HUES48 (cell line): Measurements from ENCODE around the gene TLK2.

ENCODE experiments used
- H3K27ac ChIP-seq: one replicate; pipeline ENCODE4 v1.7.0; 2013; ENCODE audit warnings: low read depth, low read length, inconsistent platforms
- H3K27me3 ChIP-seq: 2 replicates; pipeline ENCODE4 v1.6.1; 2013; ENCODE audit warnings: mild to moderate bottlenecking, low read length; ENCODE audit not compliant: control insufficient read depth, insufficient read depth
- H3K36me3 ChIP-seq: 2 replicates; pipeline ENCODE4 v1.6.1; 2013; ENCODE audit warnings: low read length; ENCODE audit not compliant: control insufficient read depth, insufficient read depth
- H3K4me1 ChIP-seq: 2 replicates; pipeline ENCODE4 v1.6.1; 2013; ENCODE audit warnings: mild to moderate bottlenecking, low read length; ENCODE audit not compliant: control insufficient read depth, insufficient read depth
- H3K4me3 ChIP-seq: 2 replicates; pipeline ENCODE4 v1.5.1; 2013; ENCODE audit warnings: mild to moderate bottlenecking, low read depth, low read length
- H3K9ac ChIP-seq: 2 replicates; pipeline ENCODE4 v1.6.1; 2013; ENCODE audit warnings: mild to moderate bottlenecking, low read depth, low read length, moderate library complexity
- H3K9me3 ChIP-seq: 2 replicates; pipeline ENCODE4 v1.6.1; 2013; ENCODE audit warnings: low read length; ENCODE audit not compliant: control insufficient read depth, insufficient read depth

Gene TLK2

DNA sequence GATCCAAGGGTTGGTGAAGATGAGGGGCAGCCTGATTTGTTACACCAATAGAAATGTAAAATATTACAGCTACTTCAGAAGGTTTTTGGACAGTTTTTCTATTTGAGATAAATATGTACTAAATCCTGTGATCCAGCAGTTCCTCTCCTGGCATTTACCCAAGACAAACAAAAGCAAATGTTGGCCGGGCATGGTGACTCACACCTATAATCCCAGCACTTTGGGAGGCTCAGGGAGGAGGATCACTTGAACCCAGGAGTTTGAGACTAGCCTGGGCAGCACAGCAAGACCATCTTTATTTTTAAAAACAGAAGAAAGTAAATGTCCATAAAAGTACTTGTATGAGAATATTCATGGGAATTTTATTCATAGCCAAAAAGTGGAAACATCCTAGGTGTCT is 84.0 kb downstream of the TLK2 start:
- Histone ChIP-seq H3K9ac (no peak overlapping the region), H3K27me3 (no peaks in the 10 kb centered on the region), H3K27ac (no peak overlapping the region), H3K9me3 (no peaks in the 10 kb centered on the region), H3K4me3 (no peak overlapping the region), H3K36me3 (peaks cover 59% of the 10 kb centered on the region), H3K4me1 (no peaks in the 10 kb centered on the region)

DNA sequence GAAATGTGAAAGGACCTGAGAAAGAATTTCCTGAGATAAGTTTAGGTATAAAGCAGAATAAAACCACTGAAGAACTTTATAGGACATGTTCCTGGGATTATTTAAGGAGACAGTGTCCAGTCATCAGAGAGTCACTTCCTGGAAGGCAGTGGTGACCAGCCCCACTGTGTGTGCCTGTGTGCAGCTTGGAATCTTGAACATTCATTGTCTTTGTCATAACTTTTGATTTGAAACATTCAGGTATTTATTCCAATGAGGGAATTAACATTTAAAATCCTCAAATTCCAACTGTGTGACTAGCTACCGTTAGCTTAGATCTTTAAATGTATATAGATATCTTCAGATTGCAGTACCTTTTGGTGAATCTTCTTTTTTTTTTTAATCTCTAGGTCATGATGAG is 87.2 kb downstream of the TLK2 start:
- Histone ChIP-seq H3K4me3 (no peak overlapping the region), H3K36me3 (peaks cover 64% of the 10 kb centered on the region), H3K9ac (no peak overlapping the region), H3K4me1 (no peaks in the 10 kb centered on the region), H3K27me3 (no peaks in the 10 kb centered on the region), H3K27ac (no peak overlapping the region), H3K9me3 (no peaks in the 10 kb centered on the region)

DNA sequence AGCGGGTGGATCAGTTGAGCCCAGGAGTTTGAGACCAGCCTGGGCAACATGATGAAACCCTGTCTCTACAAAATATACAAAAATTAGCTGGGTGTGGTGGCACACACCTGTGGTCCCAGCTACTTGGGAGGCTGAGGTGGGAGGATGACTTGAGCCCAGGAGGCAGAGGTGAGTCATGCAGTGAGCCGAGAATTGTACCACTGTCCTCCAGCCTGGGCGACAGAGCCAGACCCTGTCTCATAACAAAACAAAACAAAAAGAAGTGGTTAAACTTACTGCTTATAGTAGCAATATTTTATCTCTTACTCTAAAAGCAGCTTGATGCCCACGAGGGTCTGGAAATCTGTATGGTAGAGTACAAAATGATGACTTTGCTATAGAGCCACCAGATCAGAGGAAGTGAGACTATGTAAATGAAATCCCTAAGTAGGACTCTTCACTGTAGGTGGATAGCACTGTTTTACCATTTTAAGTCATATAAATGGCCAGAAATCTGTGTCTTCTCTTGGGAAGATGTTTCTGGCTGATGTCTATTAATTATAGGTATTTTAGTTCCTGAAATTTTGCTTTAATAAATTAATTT is 88.5 kb downstream of the TLK2 start:
- Histone ChIP-seq H3K27me3 (no peaks in the 10 kb centered on the region), H3K9ac (no peak overlapping the region), H3K4me1 (no peaks in the 10 kb centered on the region), H3K4me3 (no peak overlapping the region), H3K27ac (no peak overlapping the region), H3K36me3 (peaks cover 58% of the 10 kb centered on the region), H3K9me3 (no peaks in the 10 kb centered on the region)

- H3K9ac ChIP-seq = no peak overlapping the region
- no peaks in the 10 kb centered on the region for H3K9me3 ChIP-seq
- H3K27me3 ChIP-seq = no peaks in the 10 kb centered on the region
- H3K4me1 ChIP-seq = no peaks in the 10 kb centered on the region
- no peak overlapping the region for H3K27ac ChIP-seq
- H3K4me3 ChIP-seq = no peak overlapping the region
- H3K36me3 ChIP-seq = peaks cover 56% of the 10 kb centered on the region
Observed at GRCh38 chr17:62572488-62572887, 93.9 kb downstream of the TLK2 start.

- H3K27me3 ChIP-seq = no peaks in the 10 kb centered on the region
- no peaks in the 10 kb centered on the region for H3K9me3 ChIP-seq
- H3K36me3 ChIP-seq = peaks cover 56% of the 10 kb centered on the region
- H3K4me3 ChIP-seq = no peak overlapping the region
- H3K9ac ChIP-seq = no peak overlapping the region
- no peaks in the 10 kb centered on the region for H3K4me1 ChIP-seq
- H3K27ac ChIP-seq = no peak overlapping the region
Observed at GRCh38 chr17:62572888-62573401, 94.3 kb downstream of the TLK2 start.

DNA sequence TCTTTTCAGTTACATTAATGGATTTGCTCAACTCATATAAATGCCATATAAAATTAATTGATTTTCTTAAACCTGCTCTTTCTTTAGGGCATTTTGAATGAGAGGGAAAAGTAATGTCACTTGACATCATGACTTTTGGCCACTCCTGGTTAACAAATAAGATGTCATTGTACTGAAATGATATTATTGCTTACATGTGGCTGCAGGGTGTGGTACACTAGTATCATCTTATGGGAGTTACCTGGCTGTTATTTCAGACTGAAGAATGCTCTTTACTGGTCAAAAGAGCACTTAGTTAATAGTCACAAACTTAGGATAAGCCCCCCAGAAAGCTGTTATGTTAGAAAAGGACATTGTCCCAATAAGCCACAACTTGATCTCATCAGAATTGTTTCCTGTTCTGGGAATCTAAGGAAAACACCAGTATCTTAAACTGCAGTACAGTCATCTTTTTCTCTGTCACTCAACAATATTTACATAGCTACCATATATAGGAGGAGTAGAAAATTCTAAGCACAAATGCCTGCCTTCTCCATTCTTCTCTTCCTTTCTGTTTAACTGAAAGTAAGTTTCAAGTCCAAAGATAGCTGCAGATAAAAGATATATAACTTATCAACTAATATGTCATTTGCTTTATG is 95.0 kb downstream of the TLK2 start:
- Histone ChIP-seq H3K4me1 (no peaks in the 10 kb centered on the region), H3K9ac (no peak overlapping the region), H3K36me3 (peaks cover 59% of the 10 kb centered on the region), H3K27ac (no peak overlapping the region), H3K9me3 (no peaks in the 10 kb centered on the region), H3K27me3 (no peaks in the 10 kb centered on the region), H3K4me3 (no peak overlapping the region)

DNA sequence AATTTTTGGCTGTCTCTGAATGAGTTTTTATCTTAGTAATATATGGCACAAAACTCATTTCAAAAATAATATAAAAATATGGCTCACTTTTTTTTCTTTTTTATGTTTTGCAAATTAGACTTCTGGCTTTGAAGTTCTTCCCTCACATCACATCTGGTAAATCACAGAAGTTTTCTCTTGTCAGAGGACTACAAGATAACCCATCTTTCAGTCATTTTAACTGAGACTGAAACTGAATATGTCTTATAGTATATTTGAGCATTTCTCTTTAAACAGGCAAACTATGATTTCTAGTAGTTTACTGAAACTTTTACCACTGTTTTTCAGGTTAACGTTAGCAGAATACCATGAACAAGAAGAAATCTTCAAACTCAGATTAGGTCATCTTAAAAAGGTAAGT is 97.8 kb downstream of the TLK2 start:
- Histone ChIP-seq H3K4me1 (no peaks in the 10 kb centered on the region), H3K27me3 (no peaks in the 10 kb centered on the region), H3K4me3 (no peak overlapping the region), H3K27ac (no peak overlapping the region), H3K36me3 (peaks cover 76% of the 10 kb centered on the region), H3K9ac (no peak overlapping the region), H3K9me3 (no peaks in the 10 kb centered on the region)

DNA sequence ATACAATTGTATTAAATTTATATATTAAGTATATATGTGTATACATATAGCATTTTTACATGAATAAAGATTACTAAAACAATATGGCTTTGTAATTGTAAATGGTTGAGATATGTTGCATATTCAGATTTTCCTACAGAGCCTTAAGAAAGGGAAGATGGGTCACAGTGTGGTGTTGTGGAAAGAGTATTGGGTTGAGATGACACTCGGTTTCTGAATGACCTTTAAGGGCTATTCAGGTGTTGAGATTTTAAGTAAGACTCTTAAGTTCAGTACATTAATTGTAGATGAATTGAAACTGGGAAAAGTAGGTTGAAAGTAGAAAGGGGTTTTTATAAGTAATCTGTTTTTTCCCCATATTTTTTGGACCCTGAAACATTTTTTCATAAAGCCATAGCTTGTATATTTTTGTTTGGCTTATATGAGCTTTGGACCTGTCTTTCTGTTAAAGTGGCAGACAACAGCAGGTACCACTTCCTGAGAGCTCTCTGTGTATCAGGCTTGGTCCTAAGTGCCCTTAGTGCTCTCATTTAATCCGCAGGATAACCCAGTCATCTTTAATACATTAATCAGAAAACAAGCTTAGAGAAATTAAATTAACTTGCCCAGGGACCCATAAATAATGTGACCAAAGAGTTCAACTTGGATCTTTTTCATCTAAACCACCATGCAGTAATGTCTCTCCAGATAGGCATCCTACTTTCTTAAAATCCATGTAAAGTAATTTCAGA is 100.3 kb downstream of the TLK2 start:
- Histone ChIP-seq H3K27me3 (no peaks in the 10 kb centered on the region), H3K36me3 (peaks cover 83% of the 10 kb centered on the region), H3K27ac (no peak overlapping the region)

DNA sequence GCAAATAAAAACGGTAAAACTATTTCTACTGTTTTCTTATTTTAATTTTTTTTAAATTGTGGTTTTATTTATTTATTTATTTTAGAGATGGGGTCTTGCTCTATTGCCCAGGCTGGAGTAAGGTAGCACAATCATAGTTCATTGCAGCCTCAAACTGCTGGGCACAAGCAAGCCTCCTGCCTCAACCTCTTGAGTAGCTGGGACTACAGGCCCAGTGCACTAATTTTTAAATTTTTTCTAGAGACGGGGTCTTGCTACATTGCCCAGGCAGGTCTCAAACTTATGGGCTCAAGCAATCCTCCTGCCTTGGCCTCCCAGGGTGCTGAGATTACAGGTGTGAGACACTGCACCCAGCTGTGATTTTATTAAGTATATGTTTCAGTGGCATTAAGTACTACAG is 102.3 kb downstream of the TLK2 start:
- H3K4me3 ChIP-seq = no peak overlapping the region
- H3K9me3 ChIP-seq = no peaks in the 10 kb centered on the region
- H3K27ac ChIP-seq = no peak overlapping the region
- peaks cover 81% of the 10 kb centered on the region for H3K36me3 ChIP-seq
- H3K9ac ChIP-seq = no peak overlapping the region
- H3K27me3 ChIP-seq = no peaks in the 10 kb centered on the region
- H3K4me1 ChIP-seq = no peaks in the 10 kb centered on the region

More for the DNA sequence above, 100.3 kb downstream of the TLK2 start:
- H3K9ac ChIP-seq = no peak overlapping the region
- no peaks in the 10 kb centered on the region for H3K4me1 ChIP-seq
- H3K9me3 ChIP-seq = no peaks in the 10 kb centered on the region
- no peak overlapping the region for H3K4me3 ChIP-seq

GRCh38 chr17:62581764-62582163 is 103.1 kb downstream of the TLK2 start:
- no peaks in the 10 kb centered on the region for H3K4me1 ChIP-seq

GRCh38 chr17:62587554-62587953 is 108.9 kb downstream of the TLK2 start:
- Histone ChIP-seq H3K9me3 (no peaks in the 10 kb centered on the region), H3K4me3 (no peak overlapping the region), H3K27ac (no peak overlapping the region), H3K27me3 (no peaks in the 10 kb centered on the region), H3K36me3 (peaks cover 58% of the 10 kb centered on the region), H3K9ac (no peak overlapping the region), H3K4me1 (no peaks in the 10 kb centered on the region)

More at GRCh38 chr17:62581764-62582163, 103.1 kb downstream of the TLK2 start:
- Histone ChIP-seq H3K9ac (no peak overlapping the region), H3K27me3 (no peaks in the 10 kb centered on the region), H3K9me3 (no peaks in the 10 kb centered on the region), H3K27ac (no peak overlapping the region), H3K36me3 (peaks cover 77% of the 10 kb centered on the region), H3K4me3 (no peak overlapping the region)
